GM18907 (cell line): ENCODE results near the gene KIRREL3.

Source experiments
- ATAC-seq: cut with Tn5 transposase; IDR thresholded peaks from one replicate; pipeline ENCODE4 v1.9.1; 2021; ENCODE audit warnings: mild to moderate bottlenecking, moderate library complexity; ENCODE audit not compliant: unreplicated experiment

Gene KIRREL3

GRCh38 chr11:127000291-127000968, at the start of gene KIRREL3:
Gene KIRREL3, minus strand, starts transcription at chr11:127000770.
- no peak for ATAC-seq

- no peak for ATAC-seq
These were observed 49.6 kb upstream of the KIRREL3 start for GRCh38 chr11:127050186-127050585.

DNA sequence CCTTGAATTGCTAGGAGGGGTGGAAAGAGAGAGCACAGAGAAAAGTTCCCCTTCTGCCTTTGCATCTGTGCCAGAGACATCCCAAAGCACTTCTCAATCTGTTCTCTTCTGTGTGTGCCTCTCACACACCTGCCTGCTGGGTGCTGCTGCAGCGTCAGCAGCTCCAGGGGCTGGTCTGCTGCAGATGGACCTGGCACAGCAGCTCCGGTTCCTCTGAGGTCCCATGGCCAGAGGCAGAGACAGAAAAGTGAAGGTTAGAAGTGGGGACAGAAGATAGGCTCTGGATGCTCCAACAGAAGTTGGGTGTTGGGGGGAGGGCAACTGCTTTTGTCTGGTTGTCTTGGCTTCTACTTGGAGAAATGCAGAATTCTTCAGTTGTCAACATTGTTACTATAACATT, 48.9 kb upstream of the KIRREL3 start:
- ATAC-seq = no peak

DNA sequence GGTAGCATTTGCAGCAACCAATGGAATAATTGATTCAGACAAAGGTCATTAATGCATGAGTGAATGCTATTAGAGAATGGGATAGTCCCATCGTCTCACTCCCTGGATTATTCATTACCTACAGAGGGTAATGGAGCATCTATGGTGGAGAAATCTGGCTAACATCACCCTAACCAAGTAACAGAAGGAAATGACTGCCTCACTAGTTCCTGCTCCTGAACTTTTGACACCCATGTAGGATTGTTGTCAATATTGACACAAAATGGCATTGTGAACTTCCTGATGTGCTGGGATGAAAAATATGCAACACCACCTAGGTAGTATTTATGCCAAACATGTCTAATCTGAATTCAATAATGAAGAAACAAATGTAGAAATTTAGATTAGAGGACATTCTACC, 44.0 kb upstream of the KIRREL3 start:
- no peak for ATAC-seq

DNA sequence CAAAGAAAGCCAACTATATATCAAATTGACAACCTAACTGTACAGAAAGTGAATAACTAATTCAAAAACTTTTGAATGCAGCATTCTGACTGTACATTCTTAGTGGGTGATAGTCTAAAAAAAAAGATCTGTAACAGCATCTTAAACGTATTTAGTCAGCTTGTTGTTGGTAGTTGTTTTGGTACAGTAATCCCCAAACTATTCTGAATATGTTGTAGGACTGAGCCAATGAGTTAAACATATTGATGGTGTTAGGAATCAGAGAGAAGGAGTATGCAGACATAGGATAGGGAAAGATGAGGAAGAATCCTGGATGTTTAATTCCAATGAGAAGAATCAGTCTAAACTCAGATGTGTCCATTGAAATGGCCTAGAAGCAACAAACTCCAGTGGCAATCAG, 41.9 kb upstream of the KIRREL3 start:
- ATAC-seq = no peak

DNA sequence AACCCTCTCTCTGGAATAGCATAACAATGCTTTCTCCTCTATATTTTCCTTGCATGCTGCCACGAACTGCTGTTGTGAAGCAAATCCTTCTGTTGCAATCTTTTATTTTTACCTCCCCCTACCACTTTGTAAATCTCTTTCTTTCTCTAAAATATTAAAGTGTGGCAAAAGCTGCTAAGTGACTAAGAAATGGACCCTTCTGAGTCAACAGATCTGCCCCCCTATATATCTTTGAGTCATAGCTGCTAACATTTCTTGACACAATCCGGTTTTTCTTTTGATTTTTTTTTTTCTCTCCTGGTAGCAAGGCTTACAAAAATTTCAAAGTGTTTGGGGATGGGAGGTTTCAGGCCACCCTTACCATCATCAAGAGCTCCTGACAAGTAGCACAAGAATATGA, 39.0 kb upstream of the KIRREL3 start:
- ATAC-seq = no peak

DNA sequence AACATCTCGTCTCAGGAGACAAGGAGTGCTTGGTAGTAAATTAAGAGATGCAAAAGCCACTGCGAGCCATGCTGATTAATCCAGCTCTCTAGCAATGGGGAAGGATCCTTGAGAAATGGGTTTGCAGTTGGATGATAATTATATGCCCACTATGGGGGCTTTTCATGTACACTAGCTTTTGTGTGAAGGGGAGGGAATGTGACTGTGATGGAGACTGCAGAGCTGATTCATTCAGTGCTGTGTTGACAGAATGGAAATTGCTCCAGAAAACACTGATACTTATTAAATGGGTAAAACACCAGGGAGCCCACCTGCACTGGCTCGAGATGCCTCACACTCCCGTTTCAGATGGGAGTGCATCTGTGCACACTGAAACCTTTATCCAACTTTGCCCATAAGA, 37.0 kb upstream of the KIRREL3 start:
- no peak for ATAC-seq

- no peak for ATAC-seq
These were observed 36.4 kb upstream of the KIRREL3 start for GRCh38 chr11:127037001-127037400.

DNA sequence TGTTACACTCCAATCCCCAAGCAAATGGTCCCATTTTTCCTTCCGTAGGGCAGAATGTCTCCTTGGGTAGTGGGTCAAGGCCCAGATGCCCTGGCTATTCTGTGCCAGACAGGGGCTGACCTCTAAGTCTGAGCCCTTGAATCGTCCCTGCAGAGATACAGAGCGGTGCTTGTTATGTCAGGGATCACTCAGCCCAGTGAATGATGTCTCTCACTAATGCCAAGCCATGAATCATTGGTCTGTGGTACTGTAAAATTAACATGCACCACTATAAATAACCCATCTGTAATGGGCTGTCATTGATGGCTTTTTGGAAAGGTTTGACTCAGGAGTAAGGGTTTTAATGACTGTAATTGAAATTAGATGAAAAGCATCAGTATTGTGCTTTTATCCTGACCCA, 35.3 kb upstream of the KIRREL3 start:
- no peak for ATAC-seq

DNA sequence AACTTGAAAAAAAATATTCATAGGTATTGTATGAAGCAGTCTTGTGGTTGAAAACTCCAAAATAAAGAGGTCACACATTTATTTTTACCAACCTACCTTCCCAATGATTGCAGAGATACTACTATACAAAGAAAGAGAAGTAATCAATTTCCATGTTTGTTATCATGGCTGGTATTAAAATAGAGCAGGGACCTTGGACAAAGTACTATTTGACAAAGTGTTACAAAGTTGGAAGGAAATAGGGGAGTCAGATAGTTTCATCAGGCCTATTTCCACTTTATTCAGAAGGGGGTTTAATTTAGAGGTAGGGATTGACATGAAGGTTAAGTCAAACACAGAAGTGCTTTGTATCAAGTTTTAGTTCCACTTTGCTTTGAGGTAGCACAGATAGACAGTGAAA, 34.4 kb upstream of the KIRREL3 start:
- no peak for ATAC-seq

GRCh38 chr11:127028648-127029047, 28.1 kb upstream of the KIRREL3 start:
- ATAC-seq = no peak

DNA sequence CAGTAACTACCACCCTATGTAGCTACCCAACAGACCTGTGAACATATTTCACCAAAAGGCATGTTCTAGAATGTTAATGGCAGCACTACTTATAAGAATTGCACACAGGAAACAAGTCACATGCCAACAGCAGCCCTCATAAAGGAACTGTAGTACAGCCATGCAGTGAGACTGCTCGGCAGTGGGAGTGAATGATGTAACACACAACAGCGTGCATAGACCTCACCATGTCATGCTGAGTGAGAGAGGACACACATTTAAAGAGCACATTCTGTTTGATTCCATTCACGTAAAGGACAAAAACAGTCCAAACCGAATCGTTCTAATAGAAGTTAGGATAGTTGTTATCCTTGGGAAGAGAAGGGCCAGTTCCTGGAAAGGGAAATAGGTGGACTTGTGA, 27.2 kb upstream of the KIRREL3 start:
- no peak for ATAC-seq

DNA sequence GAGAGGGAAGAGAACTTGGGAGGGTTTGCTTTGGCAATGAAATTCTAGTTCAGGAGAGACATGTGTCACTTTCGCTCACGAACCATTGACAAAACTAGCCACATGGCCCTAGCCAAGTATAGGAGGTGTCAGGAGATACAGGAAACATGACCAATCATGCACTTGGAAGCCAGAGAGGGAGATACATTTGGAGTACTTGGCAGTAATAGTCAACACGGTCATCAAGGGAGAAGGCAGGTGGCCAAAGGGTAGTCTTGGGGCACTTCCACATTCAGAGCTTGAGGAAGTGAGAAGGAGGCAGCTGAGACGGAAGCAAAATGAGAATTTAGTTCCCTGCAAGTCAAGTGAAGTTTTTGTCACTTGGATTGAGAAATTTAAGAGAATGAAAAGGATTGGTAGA, 26.4 kb upstream of the KIRREL3 start:
- no peak for ATAC-seq

DNA sequence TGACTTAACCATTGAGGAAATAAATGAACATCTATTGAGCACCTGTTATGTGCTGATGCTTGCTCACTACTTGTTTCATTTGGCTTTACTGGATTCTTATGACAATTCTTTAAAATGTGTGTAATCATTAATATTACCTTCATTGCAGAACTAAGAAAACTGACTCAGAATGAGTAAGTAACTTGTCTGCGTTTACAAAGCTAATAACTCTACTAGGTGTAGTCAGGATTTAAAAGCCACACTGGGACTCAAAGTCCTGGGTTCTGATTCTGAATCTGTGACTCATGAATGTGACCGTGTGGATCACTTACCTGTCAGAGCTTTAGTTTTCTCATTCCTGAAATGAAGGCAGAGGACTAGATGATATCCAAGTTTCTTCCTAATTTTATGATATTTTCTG, 23.4 kb upstream of the KIRREL3 start:
- ATAC-seq = no peak

GRCh38 chr11:127018683-127019279, 18.2 kb upstream of the KIRREL3 start:
- no peak for ATAC-seq

- no peak for ATAC-seq
These were observed 16.9 kb upstream of the KIRREL3 start for GRCh38 chr11:127017482-127017881.

DNA sequence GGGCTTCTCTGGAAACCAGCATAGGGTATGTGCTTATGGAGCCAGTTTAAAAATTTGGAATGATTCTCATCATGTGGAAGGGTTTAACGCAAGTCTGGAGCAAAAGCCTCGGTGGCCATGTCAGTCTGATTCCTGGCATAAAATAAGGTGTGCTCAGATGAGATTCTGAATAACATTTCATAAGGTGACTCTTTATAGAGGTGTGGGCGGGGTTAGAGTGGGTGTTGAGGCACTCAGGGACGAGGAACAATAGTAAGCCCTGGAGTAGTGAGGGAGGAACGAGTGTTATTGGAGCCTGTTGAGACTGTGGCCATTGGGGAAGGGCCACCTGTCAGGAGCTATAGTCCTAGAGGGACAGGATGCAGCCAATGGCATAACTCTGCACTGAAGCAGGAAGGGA, 13.0 kb upstream of the KIRREL3 start:
- ATAC-seq = no peak

GRCh38 chr11:127006311-127006710, 5.7 kb upstream of the KIRREL3 start:
- ATAC-seq = no peak

DNA sequence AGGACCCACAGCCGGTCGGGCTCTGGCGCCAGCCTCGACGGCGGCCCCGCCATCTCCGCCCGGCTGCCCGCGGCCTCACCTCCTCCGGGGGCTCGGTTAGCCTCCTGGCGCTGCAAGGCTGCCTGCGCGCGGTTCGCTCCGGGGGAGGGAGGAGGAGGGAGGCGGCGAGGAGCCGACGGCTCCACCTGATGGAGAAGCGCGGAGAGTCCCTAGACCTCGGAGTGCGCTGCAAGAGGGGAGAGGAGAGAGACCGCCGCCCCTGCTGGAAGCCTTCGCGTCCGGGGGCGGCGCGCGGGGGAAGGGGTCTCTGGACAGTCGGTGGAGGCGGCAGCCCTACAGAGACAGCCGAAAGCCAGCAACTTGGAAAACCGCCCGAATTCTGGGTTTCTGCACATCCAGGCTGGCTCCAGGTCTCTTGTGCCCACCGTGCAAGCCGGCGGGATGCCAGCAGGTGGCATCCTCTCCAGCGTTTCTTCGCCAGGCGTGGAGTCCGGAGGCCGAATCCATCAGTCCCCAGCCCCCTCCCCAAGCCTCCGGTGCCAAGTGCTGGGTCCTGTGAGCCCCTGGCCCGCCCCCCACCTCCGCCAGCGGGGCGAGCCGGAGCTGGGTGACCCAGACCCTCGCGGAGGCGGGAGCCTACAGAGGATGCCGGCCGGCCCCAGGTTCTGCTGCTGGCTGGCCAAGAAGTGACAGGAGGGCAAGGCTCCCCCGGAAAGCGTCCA, 2.9 kb upstream of the KIRREL3 start:
- peak; percentile 50 for ATAC-seq

DNA sequence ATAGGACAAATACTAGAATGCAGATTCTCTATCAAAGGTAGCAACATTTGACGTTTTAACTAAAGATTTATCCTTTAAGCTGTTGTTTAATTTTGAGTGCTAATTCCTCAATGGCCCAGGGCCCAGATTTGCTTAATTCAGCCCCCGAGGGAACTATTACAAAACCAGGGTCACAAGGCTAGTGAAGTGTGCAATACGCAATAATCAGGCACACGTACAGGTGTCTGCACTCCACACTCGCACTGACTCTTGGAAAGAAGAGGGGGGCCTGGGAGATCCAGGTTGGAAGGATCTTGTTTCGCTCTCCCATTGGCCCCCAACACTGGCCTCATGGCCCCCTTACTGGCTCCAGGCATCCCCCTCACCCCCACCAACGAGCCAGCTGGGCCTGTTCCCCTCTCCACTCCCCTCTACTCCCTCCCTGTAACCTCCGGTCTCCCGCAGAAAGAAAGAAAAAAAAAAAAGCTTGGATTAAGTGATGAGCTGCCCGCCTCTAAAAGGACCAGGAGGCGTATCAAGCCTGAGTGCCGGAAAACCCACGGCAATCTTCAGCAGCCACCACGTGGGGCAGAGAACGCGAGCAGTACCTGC, 2.2 kb upstream of the KIRREL3 start:
- no peak for ATAC-seq

DNA sequence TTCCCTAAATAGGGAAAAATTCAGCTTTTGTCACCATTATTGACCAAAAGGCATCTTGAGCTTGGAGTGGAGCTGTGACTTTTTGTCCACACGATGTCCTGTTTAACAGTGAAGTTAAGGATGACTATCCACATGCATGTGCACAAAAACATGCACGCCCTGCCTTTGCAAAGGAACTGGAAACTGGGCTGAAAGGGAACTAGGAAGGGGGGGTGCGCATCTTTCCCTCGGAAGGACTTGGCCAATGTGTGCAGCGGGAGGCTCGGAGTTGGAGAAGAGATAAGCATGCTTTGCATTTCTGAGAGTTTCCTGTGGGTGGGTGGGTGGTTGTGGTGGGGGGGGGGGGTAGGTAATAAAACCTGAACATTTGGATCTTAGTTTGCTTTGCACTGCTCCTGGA, 411 bp upstream of the KIRREL3 start:
- no peak for ATAC-seq

DNA sequence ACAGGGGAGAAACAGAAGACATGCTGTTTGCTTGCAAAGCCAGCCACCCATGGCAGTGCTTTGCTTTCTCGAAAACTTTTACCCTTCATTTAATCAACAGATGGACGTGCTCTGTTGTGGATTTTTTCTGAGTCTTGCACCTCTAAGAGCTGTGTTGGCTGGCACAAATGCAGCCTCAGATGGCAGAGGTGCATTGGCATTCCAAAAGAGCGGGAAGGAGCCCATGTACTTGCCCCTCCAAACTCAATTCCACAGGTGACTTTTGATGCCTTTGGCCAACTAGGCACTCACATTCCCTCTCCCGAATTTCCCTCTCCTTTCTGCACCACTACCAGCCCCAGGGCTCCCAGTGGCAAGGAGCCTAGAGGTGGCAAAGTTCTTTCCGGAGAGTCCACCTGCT, 1.2 kb downstream of the KIRREL3 start:
- no peak for ATAC-seq
